NCI-H69 (cell line): ENCODE measurements around the gene MAPKAPK2.
"Not testable (repeated sequence)": the region's sequence is repeated elsewhere in the genome, so short reads cannot be mapped to it uniquely, and the experiment has no call there.

Experiments used
- DNase-seq: peaks from one replicate; lab custom pipeline; 2025; lab: John Stamatoyannopoulos, UW

The MAPKAPK2 gene

DNA sequence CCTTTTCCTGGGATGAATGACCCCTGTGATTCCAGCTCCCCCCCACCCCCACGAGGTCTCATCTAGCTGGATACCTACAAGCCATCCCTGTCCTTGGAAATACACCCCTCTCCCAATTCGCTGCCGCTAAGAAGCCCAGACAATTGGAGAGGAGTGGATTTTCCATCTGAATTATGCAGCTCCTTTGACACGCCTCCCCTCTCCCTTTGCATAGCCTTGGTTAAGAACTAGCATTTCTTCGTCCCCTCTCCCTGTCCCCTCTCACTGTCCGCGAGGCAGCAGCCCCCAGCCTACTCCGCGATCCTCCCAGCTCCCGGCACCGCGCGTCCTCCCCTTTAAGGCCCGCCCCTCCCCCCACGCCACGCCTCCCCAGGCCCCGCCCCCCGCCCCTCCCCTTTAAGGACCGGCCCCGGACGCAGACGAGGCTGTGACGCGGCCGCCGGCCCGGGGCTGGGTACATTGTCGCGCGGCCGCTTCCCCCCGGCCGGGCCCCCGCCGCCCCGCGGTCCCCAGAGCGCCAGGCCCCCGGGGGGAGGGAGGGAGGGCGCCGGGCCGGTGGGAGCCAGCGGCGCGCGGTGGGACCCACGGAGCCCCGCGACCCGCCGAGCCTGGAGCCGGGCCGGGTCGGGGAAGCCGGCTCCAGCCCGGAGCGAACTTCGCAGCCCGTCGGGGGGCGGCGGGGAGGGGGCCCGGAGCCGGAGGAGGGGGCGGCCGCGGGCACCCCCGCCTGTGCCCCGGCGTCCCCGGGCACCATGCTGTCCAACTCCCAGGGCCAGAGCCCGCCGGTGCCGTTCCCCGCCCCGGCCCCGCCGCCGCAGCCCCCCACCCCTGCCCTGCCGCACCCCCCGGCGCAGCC lies at the start of gene MAPKAPK2:
Gene MAPKAPK2 (plus strand): TSS at position 428 of the 856 bp plus-strand sequence. CDS start 325 bp downstream, at position 753.
- peak; percentile 88 for DNase-seq

DNA sequence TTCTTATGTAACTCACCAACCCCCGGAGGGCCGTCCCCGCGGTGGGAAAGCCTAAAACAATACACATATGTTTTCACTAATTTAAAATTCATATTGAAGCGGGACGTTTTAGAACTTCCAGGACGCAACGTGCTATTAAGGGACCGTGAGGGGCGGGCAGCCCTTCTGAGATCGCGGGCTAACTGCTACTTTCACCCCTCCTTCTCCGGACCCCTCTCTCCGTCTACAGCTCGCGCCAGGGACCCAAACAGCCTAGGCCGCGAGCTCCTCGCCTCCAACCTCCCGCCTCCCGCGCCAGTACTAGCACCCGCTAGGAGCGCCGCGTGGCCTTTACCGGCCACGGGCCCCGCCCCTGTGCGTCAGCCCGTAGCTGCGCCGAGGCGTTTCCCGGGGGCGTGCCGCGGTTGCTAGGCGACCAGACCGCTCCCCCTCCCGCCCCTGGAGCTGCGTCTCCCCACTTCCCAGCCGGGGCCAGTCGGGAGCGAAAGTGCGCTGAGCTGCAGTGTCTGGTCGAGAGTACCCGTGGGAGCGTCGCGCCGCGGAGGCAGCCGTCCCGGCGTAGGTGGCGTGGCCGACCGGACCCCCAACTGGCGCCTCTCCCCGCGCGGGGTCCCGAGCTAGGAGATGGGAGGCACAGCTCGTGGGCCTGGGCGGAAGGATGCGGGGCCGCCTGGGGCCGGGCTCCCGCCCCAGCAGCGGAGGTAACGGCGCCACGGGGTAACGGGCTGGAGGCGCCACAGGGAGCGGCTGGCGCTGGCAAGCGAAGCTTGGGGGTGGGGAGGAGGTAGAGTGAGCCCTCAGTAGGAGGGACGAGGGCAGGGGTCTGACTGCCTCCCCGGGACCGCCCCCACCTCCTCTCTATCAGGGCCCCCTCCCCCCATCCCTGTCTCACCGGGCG lies 49.4 kb upstream of the MAPKAPK2 start, which contains the start of gene DYRK3:
Gene DYRK3 (plus strand): TSS at position 457 of the 898 bp plus-strand sequence. CDS start 168 bp downstream, at position 625.
- peak; percentile 99 for DNase-seq

DNA sequence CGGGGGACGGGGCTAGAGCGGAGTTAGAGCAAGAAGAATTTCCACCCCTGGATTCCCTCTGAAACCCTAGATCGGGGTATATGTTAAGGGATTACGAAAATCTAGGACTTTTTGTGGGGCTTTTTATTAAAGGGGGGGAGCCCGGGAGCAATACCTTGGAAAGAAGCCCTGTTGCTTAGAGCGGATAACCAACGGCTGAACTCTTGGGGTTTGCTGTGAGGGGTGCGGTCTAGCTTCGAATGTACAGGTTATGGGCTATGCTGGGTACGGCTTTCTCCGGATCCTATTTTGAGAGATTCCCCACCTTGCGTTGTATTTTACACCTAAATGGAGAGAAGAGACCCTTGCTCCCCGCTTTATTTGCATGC lies 48.7 kb upstream of the MAPKAPK2 start:
- peak; percentile 76 for DNase-seq

DNA sequence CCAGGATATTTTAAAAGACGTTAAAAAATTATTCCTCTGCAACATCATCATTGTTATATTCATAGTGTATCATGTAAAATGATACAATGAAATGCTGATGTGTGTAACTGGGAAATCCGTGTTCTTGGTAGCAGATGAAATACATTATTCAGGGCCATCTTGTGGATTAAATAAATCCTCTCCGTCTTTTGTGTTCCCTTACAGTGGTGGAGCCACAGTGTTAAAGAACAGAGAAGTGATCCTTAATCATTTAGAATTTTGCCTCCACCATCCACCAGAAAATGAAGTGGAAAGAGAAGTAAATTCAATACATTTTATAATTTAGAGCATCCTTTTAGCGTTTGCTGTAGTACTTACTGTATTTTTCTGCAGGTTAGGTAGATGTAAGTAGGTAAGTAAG lies 48.0 kb upstream of the MAPKAPK2 start:
- DNase-seq = peak; percentile 30

DNA sequence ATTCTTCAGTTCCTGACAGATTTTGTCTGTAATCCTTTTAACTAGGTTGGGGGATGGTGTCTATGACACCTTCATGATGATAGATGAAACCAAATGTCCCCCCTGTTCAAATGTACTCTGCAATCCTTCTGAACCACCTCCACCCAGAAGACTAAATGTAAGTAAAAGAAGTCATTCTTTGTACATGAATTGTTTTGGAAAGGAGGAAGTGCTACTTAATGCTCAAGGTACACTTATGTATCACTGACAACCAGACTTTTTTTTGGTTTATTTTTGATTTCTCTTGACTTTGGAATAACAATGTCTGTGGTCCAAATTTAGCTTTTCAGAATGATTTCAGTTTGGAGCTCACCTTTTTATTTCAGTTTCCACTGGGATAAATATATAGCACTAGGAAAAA lies 47.1 kb upstream of the MAPKAPK2 start:
- DNase-seq = peak; percentile 11

DNA sequence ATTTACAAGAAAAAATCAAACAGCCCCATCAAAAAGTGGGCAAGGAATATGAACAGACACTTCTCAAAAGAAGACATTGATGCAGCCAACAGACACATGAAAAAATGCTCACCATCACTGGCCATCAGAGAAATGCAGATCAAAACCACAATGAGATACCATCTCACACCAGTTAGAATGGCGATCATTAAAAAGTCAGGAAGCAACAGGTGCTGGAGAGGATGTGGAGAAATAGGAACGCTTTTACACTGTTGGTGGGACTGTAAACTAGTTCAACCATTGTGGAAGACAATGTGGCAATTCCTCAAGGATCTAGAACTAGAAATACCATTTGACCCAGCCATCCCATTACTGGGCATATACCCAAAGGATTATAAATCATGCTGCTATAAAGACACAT lies 42.6 kb upstream of the MAPKAPK2 start:
- not testable (repeated sequence) for DNase-seq

DNA sequence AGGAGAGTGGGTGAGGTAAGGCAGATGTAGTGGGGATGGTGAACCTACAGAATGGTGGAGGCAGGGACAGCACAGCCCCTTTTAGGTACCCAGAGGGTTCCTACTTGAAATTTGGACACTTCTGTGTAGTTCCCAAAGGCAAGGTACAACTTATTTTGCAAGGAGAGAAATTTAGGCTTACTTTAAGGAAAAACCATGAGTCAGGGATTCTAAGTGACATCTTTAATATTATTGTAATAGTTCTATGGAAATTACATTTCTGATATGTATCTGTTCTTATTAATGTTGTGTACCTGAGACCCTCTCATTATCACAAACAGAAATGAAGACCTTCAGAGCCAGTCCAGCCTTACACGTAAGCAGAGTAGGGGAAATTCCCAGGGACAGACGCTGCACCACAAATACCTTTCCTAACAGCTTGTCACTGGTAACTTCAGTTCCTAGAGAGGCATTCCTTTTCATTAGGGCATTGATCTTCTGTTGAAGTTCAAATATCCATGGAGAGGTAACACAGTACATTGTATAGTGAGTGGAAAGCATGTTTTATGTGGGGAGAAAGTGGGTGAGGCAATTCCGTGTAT lies 41.5 kb upstream of the MAPKAPK2 start:
- no peak for DNase-seq

DNA sequence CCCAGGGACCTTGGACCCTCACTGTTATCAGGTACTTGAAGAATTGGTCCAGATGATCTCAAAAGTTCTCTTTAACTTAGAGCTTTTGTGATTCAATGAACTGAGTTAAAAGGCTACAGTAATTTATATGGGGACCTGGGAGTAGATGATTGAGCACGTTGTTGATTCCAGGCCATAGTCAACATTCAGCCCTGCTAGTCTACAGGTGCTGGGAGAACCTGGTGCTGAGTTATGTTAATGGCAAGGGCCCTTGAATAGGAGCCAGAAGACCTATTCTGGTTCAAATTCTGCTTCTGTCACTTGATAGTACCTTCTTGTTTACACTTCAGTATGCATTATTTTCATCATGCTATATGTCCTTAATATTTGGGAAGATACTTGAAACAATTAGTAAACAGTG lies 38.2 kb upstream of the MAPKAPK2 start:
- DNase-seq = no peak

DNA sequence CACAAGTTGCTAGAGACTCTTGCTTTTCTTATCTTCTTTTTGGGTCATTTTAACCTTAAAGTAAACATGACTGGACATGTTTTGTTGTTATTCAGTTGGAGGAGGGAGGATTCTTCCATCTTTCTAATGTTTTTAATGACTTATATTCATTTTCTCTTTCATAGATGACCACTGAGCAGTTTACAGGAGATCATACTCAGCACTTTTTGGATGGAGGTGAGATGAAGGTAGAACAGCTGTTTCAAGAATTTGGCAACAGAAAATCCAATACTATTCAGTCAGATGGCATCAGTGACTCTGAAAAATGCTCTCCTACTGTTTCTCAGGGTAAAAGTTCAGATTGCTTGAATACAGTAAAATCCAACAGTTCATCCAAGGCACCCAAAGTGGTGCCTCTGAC lies 37.5 kb upstream of the MAPKAPK2 start:
- DNase-seq = no peak

DNA sequence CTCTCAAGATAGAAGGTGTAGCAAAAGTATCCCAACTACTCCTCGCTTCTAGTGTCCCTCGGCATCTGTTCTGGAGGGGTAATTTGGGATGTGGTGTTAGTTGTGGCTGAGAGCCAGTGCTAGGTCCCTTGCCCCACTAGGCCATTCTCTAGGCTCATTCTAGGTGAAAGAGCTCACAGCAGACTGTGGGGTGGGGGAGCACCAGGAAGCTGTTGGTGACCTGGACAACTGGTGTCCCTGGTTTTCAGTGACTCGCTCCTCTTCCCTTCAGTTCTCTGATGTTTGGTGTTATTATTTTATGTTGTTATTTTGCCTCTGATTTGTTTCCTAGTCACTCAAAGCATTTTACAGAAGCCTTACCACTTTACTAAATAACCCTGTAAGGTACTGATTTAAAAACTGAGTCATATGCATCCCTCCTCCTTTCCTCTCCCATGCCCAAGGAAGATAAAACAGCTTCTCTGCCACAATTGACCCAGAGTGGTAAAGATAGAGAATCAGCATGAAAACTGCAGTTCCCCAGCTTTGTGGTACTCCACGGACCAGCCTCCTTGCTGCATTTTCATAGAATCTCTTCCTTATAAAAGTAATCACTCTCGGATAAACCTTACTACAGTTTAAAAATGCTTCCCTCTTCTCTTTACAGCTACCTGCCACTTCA lies 35.3 kb upstream of the MAPKAPK2 start:
- DNase-seq = no peak

DNA sequence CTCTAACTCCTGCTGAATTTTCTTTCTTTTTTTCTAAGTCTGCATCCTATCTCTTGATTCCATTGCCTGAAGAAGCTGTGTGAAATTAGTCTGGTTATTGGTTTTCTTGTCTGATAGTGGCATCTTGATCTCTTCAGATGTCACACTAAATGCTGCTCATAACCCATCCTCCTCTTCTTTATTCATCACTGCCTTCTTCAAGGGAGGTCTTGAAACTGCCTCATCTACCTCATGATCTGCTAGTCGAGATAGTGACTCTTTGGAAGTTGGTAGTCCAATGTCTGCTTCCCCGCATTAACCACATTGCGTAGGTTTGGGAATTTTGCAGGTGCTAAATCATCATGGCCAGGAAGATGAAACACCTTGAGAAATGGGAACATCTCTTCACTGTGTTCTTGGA lies 33.7 kb upstream of the MAPKAPK2 start:
- DNase-seq = no peak

DNA sequence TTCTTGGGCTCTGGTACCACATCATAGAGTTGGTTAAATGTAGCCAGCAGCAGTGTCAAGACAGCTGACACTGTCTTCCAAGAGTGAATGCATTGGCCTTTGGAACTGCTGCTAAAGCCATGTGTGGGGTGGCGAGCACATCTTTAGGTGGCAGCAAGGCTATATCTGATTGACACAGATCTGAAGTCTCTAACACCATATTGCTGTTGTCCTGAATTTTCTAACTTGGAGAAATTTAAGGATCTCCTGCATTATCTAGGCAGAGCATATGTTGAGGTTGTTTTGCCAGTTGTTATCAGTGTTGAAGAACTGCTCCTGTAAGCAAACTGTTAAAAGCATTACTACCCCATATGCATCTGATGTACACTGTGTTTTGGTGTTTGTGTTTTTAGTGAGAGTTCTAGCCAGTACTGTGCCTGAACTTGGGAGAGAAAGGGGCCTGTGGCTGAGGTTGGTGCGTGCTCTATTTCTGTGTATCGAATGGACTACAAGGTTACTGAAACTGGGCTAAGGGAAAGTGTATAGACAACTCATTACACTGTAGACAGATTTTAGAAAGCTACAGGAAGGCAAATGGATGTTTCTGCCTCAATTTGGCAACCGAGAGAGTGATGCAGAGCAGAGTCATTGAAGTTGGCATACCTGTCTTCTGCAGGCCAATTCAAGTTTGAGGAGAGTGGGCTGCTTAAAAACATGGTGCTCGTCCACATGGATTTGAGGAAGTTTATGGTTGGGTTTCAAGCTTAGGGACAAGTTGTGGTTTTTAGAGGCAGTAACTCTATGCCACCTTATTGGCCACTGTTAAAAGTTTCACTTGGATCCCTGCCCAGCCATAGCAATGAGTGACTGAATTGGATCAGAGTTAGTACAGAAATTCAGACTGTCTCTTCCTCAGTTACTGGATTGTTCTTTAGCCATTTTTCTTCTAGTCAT lies 32.5 kb upstream of the MAPKAPK2 start:
- DNase-seq = no peak

DNA sequence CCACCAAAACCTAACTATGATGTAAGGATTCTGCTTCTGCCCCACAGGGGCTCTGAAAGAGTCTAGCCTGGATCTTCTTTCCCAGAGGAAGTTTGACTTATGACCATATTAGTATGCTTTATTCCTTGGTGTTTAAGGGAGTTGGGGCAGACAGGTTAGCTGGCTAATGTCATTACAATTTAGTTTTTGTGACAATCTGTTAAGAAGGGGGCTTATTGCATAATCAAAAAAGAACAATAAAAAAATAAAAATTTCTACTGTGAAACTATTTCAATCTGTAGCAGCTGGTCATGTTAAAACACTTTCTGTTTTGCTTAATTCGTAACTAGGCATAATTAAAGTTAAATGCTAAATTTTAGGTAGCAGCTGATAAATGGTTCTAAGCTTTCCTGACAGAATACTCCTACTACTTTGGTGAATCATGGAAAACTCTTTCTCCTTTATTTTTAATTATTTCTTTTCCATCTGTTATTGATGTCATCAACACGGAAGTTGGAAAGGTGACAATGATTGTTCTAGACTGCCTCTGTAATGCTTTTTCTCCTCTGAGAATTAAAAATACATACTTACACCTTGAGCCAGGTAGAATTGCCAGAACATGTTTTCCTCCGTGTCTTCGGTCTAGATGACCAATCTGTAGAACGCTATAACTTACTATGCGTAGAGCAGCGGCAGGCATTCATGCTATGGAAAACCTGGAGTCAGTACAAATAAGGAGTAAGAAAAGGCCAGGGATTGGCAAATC lies 30.8 kb upstream of the MAPKAPK2 start:
- no peak for DNase-seq

DNA sequence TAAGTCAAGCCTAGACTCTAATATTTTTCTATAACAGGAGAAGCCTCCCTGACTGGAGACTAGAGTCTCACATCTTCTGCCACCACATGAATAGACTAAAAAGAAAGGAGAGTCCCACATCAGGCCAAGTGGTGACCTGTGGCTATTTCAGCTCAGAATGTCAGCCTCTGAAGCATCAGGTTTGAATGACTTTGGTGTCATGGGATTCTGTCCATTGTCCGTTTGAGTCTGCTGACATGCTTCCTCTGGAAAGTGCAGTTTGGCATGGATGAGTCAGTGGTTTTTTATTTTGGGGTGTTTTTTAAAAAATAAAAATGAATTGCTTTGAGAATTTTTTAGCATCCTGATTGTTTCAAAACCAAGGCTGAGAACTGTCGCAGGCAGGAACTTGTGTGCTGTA lies 29.9 kb upstream of the MAPKAPK2 start:
- no peak for DNase-seq

DNA sequence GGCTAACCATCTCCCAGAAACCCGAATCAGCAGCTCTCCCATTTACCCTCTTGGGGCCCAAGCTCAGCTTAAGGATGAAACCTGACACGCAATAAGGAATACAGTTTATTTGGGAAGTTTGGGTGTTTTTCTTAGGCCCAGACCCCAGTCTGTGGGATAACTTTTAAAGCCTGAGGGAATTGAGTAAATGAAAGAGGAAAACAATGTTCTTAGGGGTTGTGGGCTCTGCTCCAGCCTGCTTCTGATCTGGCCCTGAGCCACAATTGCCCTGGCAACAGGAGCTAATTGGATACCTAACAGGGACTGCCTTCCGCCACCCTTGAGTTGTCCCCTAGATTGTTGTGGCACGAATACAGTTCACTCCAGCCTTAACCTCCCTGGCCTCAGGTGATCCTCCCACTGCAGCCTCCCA lies 29.2 kb upstream of the MAPKAPK2 start:
- DNase-seq = peak; percentile 69

DNA sequence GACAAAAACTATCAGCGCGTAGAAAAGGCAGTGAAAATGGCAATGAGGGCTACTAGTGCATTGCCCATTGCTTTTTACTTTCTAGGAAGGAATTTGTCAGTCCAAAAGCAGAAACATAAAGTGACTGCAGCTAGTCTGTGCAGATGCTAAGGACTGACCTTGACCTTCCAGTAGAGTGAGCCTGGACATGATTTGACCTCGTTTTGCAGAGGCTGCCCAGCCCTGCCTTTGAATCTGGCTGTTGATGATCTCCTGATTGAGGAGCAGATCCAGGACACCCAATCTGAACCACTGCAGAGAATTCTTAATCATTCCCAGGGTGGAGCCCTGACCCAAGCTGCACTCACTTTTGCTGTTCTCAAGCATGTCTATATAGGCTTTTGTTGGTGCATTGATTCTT lies 27.8 kb upstream of the MAPKAPK2 start:
- DNase-seq = no peak

DNA sequence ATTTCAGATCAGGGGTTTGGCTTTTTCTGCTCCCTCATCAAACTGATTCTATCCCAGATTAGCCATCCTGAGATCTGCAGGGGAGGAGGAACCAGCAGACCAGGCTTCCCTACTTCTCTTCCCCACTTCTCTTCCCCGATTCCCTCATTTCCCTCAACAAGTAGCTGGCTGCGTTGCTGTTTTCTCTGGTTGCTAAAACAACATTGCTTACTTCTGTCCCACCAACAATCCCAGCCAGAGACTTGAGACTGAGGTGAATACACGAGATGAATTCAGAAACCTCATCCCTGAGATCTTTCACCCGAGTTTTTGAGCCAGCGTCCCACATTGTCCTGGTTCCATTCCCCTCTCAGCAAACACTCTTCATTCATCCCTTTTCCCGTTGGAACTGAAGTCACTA lies 27.0 kb upstream of the MAPKAPK2 start:
- no peak for DNase-seq

DNA sequence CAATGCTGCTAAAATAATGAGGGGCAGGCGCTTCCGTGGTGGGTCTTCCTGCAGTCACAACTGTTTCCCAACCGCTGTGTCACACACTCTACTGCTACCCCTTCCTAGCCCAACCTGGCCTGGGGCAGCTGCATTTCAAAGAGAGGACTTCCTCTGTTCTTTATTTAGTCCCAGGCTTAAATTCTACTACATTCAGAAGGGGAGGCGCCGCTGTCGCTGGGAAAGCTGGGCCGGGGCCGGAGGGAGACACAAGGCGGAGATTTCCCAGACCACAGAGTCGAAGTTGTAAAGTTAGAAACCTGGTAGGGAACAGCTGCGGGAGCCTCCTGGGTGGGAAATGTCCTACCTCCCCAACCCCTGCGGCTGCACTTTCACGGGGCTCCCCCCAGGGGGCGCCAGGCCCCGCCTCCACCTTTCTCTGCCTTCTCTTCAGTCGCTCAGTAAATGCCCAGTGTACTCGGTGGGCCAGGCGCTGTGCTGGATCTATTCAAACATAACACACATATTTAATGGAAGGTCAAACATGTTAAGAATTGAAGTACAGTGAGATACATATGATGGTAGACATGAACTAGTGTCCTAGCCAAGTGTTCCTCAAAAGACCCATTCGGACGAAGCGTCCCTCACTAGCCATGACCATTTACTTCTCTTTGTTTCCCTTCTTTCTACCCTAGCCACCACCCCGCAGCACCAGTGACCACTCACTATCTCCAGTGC lies 26.3 kb upstream of the MAPKAPK2 start:
- DNase-seq = peak; percentile 64

DNA sequence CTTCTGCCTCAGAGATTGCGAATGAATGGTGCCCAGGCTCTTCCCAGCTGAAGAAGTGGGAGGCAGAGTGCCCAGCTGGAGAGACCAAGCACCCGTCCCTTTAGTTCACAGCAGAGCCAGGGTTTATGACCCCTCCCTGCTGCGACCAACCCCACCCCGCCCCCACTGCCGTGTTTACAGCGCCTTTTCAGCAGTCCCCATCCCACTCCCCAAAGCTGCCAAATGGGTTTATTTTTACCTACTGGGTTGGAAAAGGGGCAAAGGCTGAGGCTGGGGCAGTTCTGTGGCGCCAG lies 25.8 kb upstream of the MAPKAPK2 start:
- DNase-seq = no peak

DNA sequence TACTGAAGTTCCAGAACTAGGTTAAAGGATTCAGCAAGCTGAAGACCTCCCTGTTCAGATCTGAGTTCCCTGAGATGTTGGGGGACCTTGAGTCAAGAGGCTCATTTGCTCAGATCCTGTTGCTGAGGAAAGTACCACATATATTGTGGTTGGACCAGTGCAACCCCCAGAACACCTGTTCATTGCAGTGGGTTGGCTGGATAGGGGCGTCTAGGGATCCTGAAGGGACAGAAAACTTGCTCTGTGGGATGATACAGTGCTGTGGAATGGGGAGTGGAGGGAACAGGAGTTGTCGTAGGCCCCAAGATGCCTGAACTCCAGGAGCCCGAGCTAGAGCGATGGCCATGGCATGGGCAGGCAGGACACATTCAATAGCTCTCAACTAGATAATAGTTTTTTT lies 24.6 kb upstream of the MAPKAPK2 start:
- DNase-seq = no peak
